DMS 273 (cell line): ENCODE measurements around the gene TEAD3.

Experiments
- DNase-seq: peaks from one replicate; lab custom pipeline; 2025; ENCODE audit not compliant: unreplicated experiment; lab: John Stamatoyannopoulos, UW

TEAD3 gene

DNA sequence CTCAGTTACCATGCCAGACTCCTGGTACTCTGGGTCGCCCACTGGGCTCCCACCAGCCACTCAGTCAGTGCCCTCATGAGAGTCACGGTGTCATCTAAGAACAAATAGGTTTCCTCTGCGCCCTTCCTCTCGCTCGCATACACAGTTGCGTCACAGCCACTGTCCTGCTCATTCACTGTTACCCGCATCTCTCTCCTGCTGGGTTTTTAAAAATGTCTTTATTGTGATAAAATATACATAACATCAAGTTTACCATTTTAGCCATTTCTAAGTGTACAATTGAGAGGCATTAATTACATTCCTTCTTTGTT, 4.0 kb downstream of the TEAD3 start:
- DNase-seq: no peak

DNA sequence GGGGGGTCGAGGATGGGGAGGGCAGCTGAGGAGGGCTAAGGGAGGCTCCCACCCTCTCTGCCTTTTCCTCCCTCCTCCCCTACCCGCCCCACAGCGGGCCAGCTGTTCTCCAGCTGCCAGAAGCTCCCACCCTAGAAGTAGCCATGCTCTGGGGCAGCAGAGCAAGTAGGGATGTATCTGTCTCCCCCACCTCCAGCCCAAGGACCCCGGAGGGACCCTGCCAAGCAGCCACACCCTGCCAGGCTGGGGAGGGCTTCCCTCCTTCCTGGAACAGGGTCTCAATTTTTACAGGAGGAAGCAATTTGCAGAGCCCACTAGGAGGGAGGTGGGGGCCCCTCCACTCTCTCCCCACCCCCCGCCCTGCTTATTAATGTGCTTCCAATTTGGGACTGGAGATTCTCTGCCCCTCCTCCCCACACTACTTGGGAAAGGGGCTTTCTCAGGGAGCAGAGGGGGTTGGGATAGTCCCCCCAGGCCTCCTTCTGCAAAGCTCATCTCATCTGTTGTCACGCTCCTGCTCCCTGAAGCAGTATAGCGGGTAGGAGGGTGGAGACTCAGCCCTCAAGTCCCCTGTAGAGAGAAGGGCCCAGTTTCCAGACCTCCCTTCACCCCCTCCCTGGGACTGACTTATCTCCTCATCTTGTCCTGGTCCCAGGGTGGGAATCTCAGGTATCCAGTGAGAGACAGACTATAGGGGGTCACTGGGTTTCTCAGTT, 4.5 kb downstream of the TEAD3 start:
- peak; percentile 74 for DNase-seq

DNA sequence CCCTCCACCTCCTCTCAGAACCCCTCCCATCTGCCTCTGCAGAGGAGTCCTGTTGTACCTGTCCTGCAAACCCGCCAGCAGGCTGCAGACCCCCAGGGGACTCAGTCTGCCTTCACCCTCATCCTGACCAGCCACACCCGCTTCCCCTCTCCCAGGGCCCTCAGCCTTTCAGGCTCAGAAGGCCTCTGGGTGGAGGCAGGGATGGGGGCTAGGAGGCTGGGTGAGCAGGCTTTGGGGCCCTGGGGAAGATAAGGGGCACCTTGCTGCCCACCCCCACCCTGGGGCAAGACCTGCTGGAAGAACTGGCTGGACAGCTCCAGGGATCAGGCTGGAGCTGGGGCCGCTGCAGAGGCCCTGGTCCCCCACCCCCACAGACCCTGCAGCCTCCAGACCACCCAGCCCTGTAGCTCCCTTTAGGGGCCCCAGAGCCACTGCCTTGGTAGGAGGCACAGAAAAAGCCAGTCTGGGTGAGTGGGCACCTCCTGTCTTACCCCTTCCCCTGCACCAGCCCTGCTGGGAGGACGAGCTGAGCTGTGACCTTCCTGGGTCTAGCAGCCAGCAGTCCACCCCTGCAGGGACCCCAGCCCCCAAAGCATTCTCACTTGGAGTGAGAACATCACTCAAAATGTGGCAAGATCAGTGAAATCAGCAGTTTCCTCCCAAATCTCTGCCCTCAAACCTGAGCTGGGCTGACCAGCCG, 5.2 kb downstream of the TEAD3 start:
- DNase-seq: peak; percentile 59

DNA sequence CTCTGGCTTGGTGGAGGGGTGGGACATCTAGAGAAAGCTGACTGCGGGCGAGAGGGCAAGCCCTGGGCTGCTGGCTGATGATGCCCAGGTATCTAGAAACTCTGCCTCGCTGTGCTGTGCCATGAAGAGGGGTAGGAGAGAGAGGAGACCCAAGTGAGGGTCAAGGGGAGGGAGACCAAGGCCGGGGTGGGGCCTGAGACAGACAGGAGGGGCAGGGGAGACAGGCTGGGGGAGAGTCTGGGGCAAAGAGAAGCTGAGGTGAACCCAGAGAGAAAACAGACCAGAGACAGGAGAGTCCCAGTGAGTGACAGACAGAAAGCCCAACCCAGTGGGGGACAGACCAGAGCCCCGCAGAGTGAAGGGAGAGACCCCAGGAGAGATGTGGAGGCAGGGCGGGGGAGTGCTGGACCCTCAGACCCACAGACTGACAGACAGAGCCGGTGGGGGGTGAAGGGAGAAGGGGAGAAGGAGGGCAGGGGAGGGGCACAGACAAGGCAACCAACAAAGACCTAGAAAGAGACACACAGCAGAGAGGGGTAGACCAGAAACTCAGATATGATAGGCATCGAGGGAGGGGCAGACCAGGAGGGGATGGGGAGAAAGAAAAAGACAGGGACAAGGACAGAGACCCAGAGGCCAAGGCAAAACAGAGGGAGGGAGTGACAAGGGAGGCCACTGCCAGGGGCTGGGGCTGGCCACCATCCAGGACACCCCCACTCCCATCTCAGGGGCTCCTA, 5.9 kb downstream of the TEAD3 start:
- peak; percentile 60 for DNase-seq

DNA sequence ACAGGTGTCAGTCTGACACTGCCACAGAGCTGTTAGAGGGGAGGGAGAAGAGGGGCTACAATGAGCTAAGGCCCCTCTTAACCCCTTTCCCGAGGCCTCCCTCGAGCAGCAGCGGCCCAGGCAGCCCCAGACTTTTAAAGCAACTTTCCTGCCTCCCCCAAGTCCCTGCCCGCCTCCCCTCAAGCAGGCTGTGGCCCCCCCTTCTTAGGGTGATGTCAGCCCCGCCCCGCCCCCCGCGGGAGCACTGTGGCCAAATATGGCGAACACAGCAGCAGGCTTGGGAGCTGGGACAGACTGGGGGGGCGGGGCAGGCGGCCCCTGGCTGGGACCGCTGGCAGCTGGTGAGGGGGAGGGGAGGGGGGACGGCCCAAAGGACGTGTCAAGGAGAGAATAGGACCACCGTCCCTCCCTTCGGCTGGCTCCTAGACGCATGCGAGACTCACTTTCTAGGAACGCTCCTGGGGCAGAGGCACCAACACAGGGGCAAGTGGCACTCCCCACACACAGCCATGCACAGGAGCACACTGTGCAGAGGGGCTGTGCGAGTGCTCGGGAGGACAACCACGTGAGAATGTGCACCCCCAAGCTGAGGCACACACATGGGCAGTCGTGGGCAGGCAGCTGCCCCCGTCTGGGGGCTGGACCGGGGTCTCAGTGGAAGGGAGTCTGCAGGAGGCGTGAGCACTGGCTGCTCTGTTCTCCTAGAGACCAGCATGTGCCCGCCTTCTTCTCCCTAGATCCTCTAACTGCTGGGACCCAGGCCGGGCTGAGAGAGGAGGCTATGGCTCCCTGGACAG, 6.7 kb downstream of the TEAD3 start:
- DNase-seq: peak; percentile 99

DNA sequence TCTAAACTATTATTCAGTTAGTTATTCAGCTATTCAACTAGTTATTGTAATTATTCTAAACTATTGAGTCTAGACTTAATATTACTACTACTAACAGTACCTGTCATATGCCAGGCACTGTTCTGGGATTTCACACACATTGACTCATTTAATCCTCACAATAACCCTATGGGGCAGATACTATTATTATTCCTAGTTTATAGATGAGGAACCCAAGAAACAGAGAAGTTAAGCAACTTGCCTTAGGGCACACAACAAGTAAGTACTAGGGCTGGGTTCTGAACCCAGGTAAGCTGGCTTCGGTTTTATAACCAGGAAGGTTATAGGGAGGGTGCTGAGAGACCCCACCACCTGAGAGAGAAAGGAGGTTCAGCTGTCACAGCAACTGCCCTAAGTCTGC, 7.8 kb downstream of the TEAD3 start:
- no peak for DNase-seq

DNA sequence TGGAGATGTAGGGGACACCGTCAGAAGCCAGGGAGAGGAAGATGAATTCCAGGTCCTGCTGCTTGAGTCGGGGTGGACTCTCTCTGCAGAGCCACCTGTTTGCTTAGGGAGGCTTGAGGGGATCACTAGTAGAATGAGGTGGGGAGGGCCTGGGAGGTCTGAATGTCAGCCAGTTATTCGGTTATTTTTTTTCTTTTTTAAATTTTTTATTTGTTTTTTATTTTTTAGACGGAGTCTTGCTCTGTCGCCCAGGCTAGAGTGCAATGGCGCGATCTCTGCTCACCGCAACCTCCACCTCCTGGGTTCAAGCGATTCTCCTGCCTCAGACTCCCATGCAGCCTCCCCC, 8.4 kb downstream of the TEAD3 start:
- no peak for DNase-seq

DNA sequence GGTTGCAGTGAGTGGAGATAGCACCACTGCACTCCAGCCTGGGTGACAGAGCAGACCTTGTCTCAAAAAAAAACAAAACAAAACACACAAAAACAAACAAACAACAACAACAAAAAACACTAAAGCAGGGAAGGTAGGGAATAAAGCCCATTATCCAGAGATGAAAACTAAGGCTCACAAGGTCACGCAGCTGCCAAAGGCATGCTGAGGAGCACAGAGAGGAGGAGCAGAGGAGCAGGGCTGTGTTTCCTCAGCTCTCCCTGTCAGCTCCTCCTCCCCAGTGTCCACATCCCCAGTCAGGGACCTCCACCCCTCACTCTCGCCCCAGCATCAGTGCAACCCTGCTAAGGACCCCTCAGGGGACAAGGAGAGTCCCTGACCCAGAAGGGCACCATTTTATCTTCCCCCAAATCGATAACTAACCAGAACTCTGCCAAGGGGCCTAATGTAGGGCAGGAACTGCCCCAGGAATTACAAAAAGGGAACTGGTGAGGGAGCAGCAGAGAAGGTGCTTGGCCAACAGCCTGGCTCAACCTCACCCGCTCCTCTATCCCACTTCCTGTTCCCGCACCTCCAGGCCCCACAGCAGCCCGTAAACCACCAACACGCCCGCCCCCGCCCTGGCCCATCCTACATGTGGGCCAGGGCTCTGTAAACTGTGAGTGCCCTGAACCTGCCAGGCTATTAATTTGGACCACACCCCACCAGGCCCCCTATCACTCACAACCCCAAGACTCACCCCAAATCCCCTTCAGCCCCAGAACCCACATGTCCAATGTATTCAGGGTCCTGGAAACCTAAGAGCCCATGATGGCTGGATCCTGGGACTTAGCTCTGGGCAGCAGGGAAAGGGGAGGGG, 9.0 kb downstream of the TEAD3 start:
- DNase-seq: peak; percentile 85

DNA sequence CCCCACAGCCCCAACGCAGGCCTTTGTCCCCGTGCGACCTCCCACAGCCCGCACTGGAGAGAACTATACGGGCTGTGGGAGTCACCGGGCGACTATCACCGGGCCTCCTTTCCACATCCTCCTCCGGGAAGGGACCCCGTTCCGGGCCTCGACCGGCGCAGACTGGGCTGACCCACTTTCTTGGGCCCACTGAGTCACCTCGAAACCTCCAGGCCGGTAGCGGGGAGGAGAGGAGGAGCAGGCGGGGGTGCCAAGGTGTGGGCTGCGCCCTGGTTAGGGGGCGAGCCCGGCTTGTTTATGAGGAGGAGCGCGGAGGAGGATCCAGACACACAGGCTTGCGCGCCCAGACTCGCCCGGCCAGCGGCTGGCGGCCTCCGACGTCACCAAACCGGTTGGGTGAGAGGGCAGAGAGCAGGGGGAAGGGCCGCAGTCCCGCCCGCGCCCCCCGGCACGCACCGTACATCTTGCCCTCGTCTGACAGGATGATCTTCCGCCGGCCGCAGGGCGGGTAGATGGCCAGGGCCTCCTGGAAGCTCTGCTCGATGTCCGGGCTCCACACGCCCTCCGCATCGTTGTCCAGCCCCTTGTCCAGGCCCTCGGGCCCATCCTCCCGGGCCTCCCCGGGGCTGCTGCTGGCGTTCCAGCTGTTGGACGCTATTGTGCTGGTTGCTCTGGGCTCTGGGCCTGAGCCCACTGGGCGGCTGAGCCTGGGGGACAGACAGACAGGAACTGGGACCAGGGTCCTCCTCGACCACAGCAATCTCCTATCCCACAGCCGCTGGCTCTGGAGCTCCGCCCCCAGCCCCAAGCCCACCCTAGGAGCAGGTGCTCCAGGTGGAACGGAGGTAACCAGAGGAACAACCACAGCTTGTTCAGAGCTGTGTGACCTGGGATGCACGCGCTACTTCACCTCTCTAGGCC, 10.6 kb downstream of the TEAD3 start:
- DNase-seq: no peak

DNA sequence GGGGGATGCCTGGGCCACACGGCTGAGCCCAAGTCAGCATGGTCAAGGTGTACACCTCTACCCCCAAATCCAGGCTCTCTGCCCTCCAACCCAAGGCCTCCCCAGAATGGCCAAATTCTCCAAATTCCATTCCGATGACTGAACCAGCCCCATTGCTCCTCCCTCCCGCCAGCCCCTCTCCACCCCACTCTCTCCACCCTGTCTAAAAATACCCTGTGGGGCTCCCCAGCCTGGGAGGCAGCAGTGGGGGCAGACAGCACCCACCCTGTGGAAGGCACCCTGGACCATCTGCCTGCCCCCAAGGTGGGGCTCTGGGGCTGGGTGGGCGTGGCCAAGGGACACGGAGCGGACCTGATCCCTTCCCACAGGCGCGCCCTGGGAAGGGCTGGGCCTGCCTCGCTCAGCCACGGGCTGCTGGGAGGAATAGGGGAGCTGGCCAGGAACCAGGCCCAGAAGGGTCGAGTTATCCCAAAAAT, 11.4 kb downstream of the TEAD3 start:
- DNase-seq: no peak

DNA sequence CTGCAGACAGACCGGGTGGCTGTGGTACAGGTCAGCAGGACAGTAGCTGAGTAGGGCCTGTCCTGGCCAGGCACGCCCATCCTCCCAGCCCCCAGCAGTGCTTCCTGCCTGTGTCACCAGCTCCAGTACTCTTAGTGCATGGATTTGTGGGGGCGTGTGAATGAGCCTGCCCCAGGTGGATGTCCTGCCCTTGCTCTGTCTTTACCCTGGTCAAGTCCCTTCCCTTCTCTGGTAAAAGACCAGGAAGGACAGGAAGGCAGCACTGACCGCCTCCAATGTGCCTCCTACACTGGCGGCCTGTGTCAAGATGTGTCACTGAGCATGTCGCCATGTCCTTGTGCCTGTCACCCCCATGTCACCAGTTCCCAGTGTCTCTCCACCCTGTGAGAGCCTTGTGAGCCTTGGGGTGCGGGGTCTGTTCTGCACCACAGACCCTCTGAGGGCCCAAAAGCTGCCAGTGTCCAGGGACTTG, 11.9 kb downstream of the TEAD3 start:
- DNase-seq: no peak

DNA sequence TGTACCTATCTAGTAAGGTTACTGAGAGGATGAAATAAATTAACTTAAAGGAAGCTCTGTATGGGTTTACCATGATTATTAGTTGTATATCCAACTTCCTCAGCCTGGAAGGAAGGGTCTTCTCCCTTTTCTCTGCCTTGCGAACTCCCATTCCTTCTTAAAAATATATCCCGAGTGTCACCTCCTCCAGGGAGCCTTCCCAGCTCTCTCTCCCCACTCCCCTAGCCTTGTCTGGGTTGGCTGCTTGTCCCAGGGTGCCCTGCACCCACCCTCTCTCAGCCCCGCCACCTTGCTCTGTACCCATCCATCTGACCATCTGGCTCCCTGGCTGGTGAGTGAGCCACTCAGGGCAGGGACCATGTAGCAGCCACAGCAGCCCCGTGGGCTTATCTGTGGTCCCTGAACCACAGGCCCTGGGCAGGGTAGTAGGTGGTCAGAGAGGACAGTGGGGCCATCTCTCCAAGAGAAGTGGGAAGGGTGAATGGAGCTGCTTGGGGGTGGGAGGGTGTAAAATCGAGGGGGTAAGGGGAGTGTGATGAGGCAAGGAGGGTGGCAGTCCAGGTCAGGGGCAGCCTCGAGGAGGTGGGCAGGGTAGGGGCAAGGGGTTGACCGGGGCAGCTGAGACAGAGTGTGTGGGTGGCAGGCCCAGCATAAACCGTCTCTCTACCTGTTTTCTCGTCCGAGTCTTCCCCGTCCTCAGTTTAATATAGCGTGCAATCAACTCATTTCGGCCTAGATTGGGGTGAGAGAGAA, 12.8 kb downstream of the TEAD3 start:
- peak; percentile 55 for DNase-seq

DNA sequence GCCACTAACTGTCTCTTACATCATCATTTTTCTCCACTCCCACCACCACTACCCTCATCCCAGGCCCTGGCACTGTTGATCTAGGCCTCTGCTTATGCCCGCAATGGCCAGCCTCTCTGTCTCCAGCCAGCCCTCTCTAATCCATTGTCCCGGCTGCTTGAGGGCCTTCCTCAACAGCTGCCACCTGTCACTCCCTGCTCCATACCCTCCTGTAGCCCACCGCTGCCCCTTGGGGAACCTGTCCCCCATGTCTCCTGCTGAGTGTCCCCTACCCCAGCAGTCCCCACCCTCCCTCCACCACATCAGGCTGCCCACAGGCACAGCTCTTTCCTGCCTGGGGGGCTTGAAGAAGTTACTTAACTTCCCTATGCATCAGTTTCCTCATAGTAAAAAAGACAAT, 13.4 kb downstream of the TEAD3 start:
- no peak for DNase-seq

DNA sequence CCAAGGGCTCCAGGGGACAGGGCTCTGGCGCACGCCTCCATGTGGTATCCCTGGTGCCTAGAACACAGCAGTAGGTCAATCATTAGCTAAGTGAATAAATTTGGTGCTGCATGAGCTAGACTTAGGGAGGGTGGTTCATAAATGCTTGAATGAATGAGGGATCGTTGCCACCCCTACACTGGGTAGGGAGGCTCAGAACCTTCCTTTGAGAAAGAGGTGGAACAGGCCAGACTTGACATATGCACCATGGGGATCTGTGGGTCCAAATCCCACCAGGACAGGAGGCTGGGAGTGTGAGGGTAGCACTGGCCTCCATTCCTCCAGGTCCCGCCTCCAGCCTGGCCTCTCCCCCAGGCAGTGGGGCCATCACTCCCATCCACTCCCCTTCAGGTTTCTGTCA, 13.8 kb downstream of the TEAD3 start:
- DNase-seq: no peak

DNA sequence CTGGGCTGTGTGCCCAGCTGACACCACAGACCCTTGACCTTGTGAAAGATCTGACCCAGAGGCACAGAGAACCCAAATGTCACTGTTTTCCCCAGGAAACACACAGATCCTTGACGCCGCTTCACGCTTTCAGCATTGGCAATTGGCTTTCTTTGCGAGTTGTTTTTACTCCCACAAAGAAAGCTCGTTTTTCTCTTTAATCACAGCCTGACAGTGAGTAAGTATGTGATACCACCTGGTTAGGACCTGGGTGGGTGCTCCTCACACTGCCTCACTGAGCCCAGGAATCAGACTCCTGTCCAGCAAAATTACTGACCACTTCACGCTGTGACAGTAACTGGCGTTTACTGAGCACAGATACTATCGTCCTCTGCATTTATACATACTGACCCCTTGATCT, 15.7 kb downstream of the TEAD3 start:
- DNase-seq: no peak

DNA sequence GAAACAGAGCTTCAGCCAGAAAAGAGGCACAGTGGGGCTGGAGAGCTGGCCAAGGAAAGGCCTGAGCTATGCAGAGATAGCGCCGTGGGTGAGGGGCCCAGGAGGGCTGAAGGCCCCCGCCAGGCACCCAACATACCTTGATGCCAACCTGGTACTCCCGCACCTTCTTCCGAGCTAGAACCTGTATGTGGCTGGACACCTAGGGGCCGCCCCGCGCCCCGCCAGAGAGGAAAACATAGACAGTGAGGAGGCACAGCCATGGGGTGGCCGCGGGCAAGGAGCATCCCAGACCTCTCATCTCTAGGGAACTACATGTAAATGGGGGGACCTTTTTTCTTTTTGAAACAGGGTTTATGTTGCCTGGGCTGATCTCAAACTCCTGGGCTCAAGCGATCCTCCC, 16.7 kb downstream of the TEAD3 start:
- no peak for DNase-seq

DNA sequence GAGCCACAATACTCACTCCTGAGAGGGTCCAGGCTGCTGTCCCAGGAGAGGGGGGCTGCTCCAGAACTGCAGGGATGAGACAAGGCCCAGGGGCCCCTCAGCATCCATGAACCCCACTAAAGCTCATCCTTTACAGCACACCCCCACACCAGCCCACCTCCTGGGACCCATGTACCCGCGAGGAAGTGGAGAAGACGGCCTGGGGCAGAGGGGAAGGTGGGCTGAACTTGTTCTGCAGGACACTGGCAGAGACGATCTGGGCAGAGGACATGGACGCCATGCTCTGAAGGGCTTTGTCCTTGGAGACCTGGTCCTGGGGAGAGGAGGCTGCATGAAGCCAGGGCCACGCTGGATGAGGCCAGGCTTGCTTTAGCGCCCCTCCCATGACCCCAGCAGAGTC, 18.6 kb downstream of the TEAD3 start:
- no peak for DNase-seq

DNA sequence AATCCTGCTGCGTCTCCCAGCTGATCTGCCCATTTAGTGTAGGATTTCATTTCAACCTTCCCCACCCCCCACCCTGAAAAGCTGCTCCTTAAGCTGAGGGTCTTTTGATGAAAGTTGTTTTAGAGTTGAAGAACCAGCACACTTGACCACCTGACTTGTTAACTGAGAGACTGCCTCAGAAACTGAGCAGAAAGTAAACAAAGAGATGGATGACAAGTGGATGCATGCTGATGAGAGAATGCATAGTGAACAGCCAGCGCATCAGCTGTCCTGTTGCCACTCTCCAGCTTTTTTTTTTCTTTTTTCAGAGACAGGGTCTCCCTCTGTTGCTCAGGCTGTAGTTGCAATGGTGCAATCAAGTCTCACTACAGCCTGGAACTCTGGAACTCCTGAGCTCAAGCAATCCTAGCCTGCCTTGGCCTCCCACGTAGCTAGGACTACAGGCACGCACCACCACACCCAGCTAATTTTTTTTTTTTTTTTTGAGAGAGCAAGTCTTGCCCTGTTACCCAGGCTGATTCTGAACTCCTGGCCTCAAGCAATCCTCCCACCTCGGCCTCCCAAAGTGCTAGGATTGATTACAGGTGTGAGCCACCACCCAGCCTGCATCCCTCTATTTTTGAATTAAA, 19.2 kb downstream of the TEAD3 start:
- DNase-seq: peak; percentile 32
